ENCODE results near the gene FAM20C. TPM values are rescaled to one million over a fixed set of nuclear protein-coding genes. Genes with fewer than 3 reads are reported as not detected.

The FAM20C gene
- total and polyA plus RNA-seq, 2 donors (not counting 3 experiments of a cell fraction or from before 2014, with no cell fraction given): 14.2 to 34.5 TPM

- H2AFZ ChIP-seq (ENCODE audit: low read depth, low read length): no peak overlapping the region
- H3K9me1 ChIP-seq (replicated peaks; ENCODE audit: control insufficient read depth, extremely low read depth, insufficient read depth, low read length): no peaks in the 10 kb centered on the region
- ChIA-PET POLR2A (no interaction called here), CTCF (no interaction called here)
- DNase-seq (ENCODE audit: low read depth, low spot score) (no peak), FAIRE-seq (no peak)
- H4K20me1 ChIP-seq (replicated peaks; ENCODE audit: control insufficient read depth, extremely low read depth, insufficient read depth, low read length): no peaks in the 10 kb centered on the region
- TF ChIP-seq POLR2A (IDR thresholded peaks at IDR 0.05; ENCODE audit: low read depth, low read length): no peak
- TF ChIP-seq POLR2AphosphoS5 (IDR thresholded peaks at IDR 0.05; ENCODE audit: insufficient read depth, low read depth, low read length): no peak
- no peak for TF ChIP-seq GATA2 (IDR thresholded peaks at IDR 0.05; ENCODE audit: insufficient read depth, insufficient read length, low read depth, low read length)
- no peak for TF ChIP-seq JUN (IDR thresholded peaks at IDR 0.05; ENCODE audit: borderline replicate concordance, insufficient read depth, insufficient read length, low read depth)
- TF ChIP-seq, protein P1, sequence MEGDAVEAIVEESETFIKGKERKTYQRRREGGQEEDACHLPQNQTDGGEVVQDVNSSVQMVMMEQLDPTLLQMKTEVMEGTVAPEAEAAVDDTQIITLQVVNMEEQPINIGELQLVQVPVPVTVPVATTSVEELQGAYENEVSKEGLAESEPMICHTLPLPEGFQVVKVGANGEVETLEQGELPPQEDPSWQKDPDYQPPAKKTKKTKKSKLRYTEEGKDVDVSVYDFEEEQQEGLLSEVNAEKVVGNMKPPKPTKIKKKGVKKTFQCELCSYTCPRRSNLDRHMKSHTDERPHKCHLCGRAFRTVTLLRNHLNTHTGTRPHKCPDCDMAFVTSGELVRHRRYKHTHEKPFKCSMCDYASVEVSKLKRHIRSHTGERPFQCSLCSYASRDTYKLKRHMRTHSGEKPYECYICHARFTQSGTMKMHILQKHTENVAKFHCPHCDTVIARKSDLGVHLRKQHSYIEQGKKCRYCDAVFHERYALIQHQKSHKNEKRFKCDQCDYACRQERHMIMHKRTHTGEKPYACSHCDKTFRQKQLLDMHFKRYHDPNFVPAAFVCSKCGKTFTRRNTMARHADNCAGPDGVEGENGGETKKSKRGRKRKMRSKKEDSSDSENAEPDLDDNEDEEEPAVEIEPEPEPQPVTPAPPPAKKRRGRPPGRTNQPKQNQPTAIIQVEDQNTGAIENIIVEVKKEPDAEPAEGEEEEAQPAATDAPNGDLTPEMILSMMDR (IDR thresholded peaks at IDR 0.05; ENCODE audit: extremely low read depth in 1 of 2, insufficient read depth in 1 of 2, low read depth in 1 of 2, low read length in 2 of 2): no peak
- TF ChIP-seq, protein P2, sequence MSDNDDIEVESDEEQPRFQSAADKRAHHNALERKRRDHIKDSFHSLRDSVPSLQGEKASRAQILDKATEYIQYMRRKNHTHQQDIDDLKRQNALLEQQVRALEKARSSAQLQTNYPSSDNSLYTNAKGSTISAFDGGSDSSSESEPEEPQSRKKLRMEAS (IDR thresholded peaks at IDR 0.05; ENCODE audit: insufficient read depth, insufficient read length): no peak
- TF ChIP-seq EZH2 (IDR thresholded peaks at IDR 0.05; ENCODE audit: borderline replicate concordance, low read depth, low read length, severe bottlenecking): no peak
- TF ChIP-seq MYC (IDR thresholded peaks at IDR 0.05; ENCODE audit: low read depth, low read length): no peak
- TF ChIP-seq FOS (IDR thresholded peaks at IDR 0.05; ENCODE audit: borderline replicate concordance, insufficient read depth, low read length): no peak
- H3K4me2 ChIP-seq (ENCODE audit: insufficient read depth, low read length): no peak overlapping the region
- intact Hi-C loops (cut with micrococcal nuclease): no loop called here
- H3K36me3 ChIP-seq (ENCODE audit: control insufficient read depth in 2 of 2, extremely low read depth in 1 of 2, insufficient read depth in 2 of 2, low read length in 2 of 2): no peaks in the 10 kb centered on the region
- H3K27me3 ChIP-seq (ENCODE audit: control insufficient read depth in 2 of 2, insufficient read depth in 2 of 2, low read length in 2 of 2): peaks cover 5 to 7% of the 10 kb centered on the region in 2 experiments
- H3K9me3 ChIP-seq (replicated peaks; ENCODE audit: control insufficient read depth, insufficient read depth, low read length): no peaks in the 10 kb centered on the region
- H3K4me3 ChIP-seq (replicated peaks in 1 of 3; ENCODE audit: insufficient read depth in 1 of 3, low read depth in 1 of 3, low read length in 3 of 3): no peak overlapping the region
- dilution Hi-C loops (cut with MboI; ENCODE audit: extremely low pct_ligation_motif_present, low sequenced_read_pairs): no loop called here
- H3K4me1 ChIP-seq (ENCODE audit: control insufficient read depth, extremely low read depth, insufficient read depth, low read length): no peaks in the 10 kb centered on the region
- H3K27ac ChIP-seq (ENCODE audit: insufficient read depth, low read depth, low read length): no peak overlapping the region
- H3K79me2 ChIP-seq (ENCODE audit: control insufficient read depth, insufficient read depth, low read length): no peaks in the 10 kb centered on the region
- BruUV-seq (replicated peaks): no TSS peak
- H3K9ac ChIP-seq (replicated peaks; ENCODE audit: extremely low read depth, insufficient read depth, low read length): no peak overlapping the region
Observed at GRCh38 chr7:165661-166337, 26.6 kb upstream of the FAM20C start.
